EL (cell line): ENCODE data around the gene SNX18.
"Not testable (repeated sequence)": the region's sequence is repeated elsewhere in the genome, so short reads cannot be mapped to it uniquely, and the experiment has no call there.

Source experiments
- DNase-seq: peaks from one replicate; pipeline ENCODE4 v3.0.0-alpha.2; 2016

Gene SNX18, protein sequence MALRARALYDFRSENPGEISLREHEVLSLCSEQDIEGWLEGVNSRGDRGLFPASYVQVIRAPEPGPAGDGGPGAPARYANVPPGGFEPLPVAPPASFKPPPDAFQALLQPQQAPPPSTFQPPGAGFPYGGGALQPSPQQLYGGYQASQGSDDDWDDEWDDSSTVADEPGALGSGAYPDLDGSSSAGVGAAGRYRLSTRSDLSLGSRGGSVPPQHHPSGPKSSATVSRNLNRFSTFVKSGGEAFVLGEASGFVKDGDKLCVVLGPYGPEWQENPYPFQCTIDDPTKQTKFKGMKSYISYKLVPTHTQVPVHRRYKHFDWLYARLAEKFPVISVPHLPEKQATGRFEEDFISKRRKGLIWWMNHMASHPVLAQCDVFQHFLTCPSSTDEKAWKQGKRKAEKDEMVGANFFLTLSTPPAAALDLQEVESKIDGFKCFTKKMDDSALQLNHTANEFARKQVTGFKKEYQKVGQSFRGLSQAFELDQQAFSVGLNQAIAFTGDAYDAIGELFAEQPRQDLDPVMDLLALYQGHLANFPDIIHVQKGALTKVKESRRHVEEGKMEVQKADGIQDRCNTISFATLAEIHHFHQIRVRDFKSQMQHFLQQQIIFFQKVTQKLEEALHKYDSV

GRCh38 chr5:54517512-54518145, at the start of gene SNX18:
Gene SNX18, plus strand, starts transcription at chr5:54517759. Its CDS starts 194 bp downstream, at chr5:54517953.
- DNase-seq: peak; percentile 92

DNA sequence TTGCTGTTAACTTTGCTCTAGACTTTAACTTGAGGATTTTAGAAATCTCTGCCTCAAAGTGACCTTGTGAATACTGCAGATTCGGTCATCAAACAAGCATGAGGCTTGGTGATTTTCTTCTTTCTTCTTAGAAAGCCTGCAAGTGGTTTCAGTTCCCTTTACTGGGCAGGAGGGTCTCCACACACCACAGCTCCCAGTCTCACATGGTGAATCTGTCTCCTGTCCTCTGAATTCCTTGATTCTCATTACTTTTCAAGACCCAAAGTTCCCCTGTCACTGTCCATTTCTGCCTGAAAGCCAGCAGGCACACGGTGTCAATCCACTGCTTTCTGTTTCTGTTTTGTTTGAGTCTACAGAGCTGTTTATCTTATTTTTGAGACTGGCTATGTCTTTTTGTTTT, 47.9 kb upstream of the SNX18 start:
- DNase-seq: peak; percentile 33

- peak; percentile 61 for DNase-seq
These were observed 47.4 kb upstream of the SNX18 start for GRCh38 chr5:54470128-54470527.

GRCh38 chr5:54470677-54471076, 46.9 kb upstream of the SNX18 start:
- peak; percentile 70 for DNase-seq

DNA sequence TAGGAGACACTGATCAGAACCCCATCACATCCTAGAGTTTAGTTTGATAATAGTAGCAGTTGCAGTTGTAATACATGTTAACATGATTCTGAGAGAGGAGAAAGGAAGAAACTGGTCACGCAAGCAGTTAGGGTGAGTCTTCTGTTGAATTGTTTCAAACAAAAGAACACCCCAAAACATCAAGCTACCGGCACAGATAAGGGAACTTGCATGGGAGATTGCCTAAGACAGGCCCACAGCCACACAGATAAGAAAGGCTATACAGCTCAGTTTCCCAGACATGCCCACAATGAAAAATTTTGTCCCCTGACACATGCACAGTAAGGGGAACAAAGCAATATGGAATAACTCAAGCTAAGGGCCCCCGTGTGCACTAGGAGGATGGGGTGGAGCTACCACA, 46.2 kb upstream of the SNX18 start:
- no peak for DNase-seq

- no peak for DNase-seq
These were observed 40.9 kb upstream of the SNX18 start for GRCh38 chr5:54476682-54477081.

GRCh38 chr5:54477941-54478478, 39.5 kb upstream of the SNX18 start:
- DNase-seq: no peak

DNA sequence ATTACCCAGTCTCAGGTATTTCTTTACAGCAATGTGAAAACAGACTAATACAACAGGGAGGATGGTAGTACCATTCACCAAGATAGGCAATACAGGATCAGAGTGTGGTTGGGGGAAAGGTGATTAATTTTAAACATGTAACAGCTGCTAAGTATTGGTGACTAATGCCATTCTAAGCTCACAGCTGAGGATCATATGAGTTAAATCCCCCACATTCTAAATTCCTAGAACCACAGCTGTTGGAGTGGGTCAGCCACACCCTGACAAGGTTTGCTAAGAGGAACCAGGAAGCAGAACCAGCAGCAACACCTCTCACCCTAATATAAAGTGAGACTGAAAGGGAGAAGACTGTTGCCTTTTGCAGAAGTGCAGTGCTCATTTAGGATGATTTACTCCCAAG, 37.3 kb upstream of the SNX18 start:
- DNase-seq: no peak

DNA sequence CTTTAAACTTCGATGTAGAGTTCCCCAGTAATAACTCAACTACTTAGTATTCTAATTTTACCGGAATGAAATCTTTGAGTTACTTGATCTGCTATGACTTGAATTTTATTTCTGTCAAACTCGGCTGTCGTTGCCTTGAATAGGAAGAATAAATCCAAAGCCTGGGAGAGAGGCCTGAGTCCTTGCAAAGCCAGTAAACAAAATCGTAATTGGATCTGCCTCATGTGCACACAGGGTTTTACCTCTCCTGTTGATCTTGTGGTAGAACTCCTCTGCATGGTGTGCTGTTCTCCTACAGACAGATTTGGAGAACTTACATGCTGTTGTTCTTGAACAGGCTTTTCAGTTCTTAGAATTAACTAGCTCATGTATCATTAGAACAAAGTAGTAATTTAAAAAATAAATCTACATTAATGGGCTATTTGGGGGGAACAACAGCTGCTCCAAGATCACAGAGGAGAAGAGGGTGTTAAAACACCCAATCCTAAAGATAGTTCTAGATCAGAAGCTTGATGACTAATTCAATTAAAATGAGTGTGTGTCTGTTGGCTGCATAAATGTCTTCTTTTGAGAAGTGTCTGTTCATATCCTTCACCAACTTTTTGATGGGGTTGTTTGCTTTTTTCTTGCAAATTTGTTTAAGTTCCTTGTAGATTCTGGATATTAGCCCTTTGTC, 33.2 kb upstream of the SNX18 start:
- no peak for DNase-seq

DNA sequence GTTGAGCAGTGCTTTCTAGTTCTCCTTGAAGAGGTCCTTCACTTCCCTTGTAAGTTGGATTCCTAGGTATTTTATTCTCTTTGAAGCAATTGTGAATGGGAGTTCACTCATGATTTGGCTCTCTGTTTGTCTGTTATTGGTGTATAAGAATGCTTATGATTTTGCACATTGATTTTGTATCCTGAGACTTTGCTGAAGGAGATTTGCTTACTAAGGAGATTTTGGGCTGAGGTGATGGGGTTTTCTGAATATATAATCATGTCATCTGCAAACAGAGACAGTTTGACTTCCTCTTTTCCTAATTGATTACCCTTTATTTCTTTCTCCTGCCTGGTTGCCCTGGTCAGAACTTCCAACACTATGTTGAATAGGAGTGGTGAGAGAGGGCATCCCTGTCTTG, 31.9 kb upstream of the SNX18 start:
- DNase-seq: not testable (repeated sequence)

GRCh38 chr5:54489648-54489979, 27.9 kb upstream of the SNX18 start:
- DNase-seq: not testable (repeated sequence)

GRCh38 chr5:54491326-54491725, 26.2 kb upstream of the SNX18 start:
- DNase-seq: no peak

- no peak for DNase-seq
These were observed 25.4 kb upstream of the SNX18 start for GRCh38 chr5:54492178-54492577.

DNA sequence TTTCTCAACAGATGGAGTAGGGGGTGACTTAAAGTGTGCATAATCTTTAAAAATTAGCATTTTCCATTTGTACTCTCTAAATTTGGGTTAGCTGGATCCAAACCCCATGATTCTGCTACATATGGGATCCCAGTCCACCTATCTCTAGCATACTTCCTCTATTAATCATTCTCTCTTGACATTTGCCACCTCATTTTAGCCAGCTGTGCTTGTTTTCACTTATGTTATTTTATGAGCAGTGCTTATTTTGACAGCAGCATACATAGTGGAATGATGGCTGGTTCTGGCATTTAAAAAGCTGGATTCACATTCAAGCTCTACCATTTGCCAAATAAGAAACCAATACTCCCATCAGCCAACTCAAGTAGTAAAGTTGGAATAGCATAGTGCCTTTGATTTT, 22.5 kb upstream of the SNX18 start:
- no peak for DNase-seq

GRCh38 chr5:54514291-54514690, 3.3 kb upstream of the SNX18 start:
- DNase-seq: peak; percentile 39

- DNase-seq: peak; percentile 86
These were observed 2.6 kb upstream of the SNX18 start for GRCh38 chr5:54514841-54515432.

DNA sequence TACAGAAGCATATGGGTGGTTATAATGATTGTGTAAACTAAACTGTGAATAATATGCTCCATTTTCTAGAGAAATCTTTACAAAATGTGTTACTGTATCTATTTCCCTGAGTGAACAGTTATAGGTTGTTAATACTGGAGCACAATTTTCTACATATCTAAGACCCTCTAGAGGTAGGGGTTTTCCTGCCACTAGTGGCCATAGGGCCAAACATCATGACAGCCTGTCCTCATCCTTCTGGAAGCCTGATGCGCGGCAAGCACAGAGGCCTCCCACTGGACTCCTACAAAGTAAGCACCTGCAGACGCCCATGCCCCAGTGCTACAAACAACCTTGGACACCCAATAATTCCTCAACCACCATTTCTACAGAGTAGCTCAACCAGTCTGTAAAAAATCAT, 1.9 kb upstream of the SNX18 start:
- DNase-seq: no peak

- no peak for DNase-seq
These were observed 1.4 kb upstream of the SNX18 start for GRCh38 chr5:54516051-54516655.

DNA sequence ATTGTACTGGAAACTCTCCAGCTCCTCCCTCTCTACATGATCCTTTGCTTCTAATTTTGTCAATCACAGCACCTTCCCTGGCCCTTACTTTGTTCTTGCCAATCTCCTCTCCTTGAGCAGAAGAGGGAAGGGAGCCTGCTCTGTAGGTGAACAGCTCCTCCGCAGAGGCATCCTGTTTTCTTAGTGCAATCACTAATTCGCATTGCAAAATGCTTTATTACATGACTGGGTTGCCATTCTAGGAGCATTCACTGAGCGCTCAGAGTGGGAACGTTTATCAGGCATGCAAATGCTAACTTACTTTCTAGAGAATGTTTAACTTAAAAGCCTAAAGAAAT, 416 bp upstream of the SNX18 start:
- DNase-seq: no peak

GRCh38 chr5:54518146-54518817, 723 bp downstream of the SNX18 start:
- peak; percentile 57 for DNase-seq

DNA sequence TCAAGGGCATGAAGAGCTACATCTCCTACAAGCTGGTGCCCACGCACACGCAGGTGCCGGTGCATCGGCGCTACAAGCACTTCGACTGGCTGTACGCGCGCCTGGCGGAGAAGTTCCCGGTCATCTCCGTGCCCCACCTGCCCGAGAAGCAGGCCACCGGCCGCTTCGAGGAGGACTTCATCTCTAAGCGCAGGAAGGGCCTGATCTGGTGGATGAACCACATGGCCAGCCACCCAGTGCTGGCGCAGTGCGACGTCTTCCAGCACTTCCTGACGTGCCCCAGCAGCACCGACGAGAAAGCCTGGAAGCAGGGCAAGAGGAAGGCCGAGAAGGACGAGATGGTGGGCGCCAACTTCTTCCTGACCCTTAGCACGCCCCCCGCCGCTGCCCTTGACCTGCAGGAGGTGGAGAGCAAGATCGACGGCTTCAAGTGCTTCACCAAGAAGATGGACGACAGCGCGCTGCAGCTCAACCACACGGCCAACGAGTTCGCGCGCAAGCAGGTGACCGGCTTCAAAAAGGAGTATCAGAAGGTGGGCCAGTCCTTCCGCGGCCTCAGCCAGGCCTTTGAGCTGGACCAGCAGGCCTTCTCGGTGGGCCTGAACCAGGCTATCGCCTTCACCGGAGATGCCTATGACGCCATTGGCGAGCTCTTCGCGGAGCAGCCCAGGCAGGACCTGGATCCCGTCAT, 1.4 kb downstream of the SNX18 start:
- DNase-seq: no peak
